Muscle layer of duodenum (tissue), 2 donors: Measurements from ENCODE around the gene SDF2.
"Not testable (repeated sequence)": the region's sequence is repeated elsewhere in the genome, so short reads cannot be mapped to it uniquely, and the experiment has no call there.

ENCODE experiments used
- H3K27ac ChIP-seq: one replicate; pipeline ENCODE4 v1.7.0; 2013; ENCODE audit warnings: mild to moderate bottlenecking, low read length
- H3K27me3 ChIP-seq: one replicate; pipeline ENCODE4 v1.7.0; 2013; ENCODE audit warnings: low read depth, mild to moderate bottlenecking, control low read depth, low read length
- H3K36me3 ChIP-seq, 2 donors: one replicate each; pipeline ENCODE4 v1.7.0; 2013; ENCODE audit warnings: low read length in 2 of 2, control low read depth in 1 of 2, mild to moderate bottlenecking in 1 of 2; ENCODE audit not compliant: insufficient read depth in 2 of 2, control insufficient read depth in 1 of 2
- H3K4me1 ChIP-seq, 2 donors: one replicate each; pipeline ENCODE4 v1.7.0; 2013; ENCODE audit warnings: low read length in 2 of 2, mild to moderate bottlenecking in 2 of 2, control low read depth in 1 of 2, moderate library complexity in 1 of 2; ENCODE audit not compliant: insufficient read depth in 2 of 2, control insufficient read depth in 1 of 2
- H3K4me3 ChIP-seq, 2 donors: one replicate each; pipeline ENCODE4 v1.7.0; 2013; ENCODE audit warnings: low read length in 2 of 2, low read depth in 1 of 2, mild to moderate bottlenecking in 1 of 2
- H3K9me3 ChIP-seq, 2 donors: one replicate each; pipeline ENCODE4 v1.7.0; 2013; ENCODE audit warnings: low read length in 2 of 2, control low read depth in 1 of 2, mild to moderate bottlenecking in 1 of 2; ENCODE audit not compliant: control insufficient read depth in 1 of 2
- donor health status: healthy.

SDF2 gene

GRCh38 chr17:28675980-28676379 is 14.3 kb upstream of the SDF2 start:
- Histone ChIP-seq H3K9me3 (no peaks in the 10 kb centered on the region), H3K4me1 (no peaks in the 10 kb centered on the region), H3K27ac (no peak overlapping the region), H3K36me3 (peaks cover 66 to 94% of the 10 kb centered on the region in 2 donors), H3K4me3 (no peak overlapping the region), H3K27me3 (no peaks in the 10 kb centered on the region)

GRCh38 chr17:28675490-28675889 is 13.8 kb upstream of the SDF2 start:
- H3K4me3 ChIP-seq = no peak overlapping the region
- H3K4me1 ChIP-seq = no peaks in the 10 kb centered on the region
- H3K9me3 ChIP-seq = no peaks in the 10 kb centered on the region
- H3K27me3 ChIP-seq = no peaks in the 10 kb centered on the region
- no peak overlapping the region for H3K27ac ChIP-seq
- peaks cover 66 to 94% of the 10 kb centered on the region in 2 donors for H3K36me3 ChIP-seq

- peaks cover 47 to 69% of the 10 kb centered on the region in 2 donors for H3K36me3 ChIP-seq
- H3K27ac ChIP-seq = no peak overlapping the region
- H3K4me3 ChIP-seq = no peak overlapping the region
- H3K27me3 ChIP-seq = no peaks in the 10 kb centered on the region
- peaks cover 0 to 16% of the 10 kb centered on the region in 2 donors for H3K4me1 ChIP-seq
- no peaks in the 10 kb centered on the region for H3K9me3 ChIP-seq
Measured at GRCh38 chr17:28669918-28670317, 8.2 kb upstream of the SDF2 start.

GRCh38 chr17:28667870-28668269 is 6.2 kb upstream of the SDF2 start:
- Histone ChIP-seq H3K27me3 (no peaks in the 10 kb centered on the region), H3K9me3 (no peaks in the 10 kb centered on the region), H3K4me3 (no peak overlapping the region), H3K36me3 (peaks cover 30 to 49% of the 10 kb centered on the region in 2 donors), H3K4me1 (peaks cover 5 to 36% of the 10 kb centered on the region in 2 donors), H3K27ac (no peak overlapping the region)

GRCh38 chr17:28665994-28666393 is 4.3 kb upstream of the SDF2 start:
- Histone ChIP-seq H3K4me3 (no peak overlapping the region), H3K27ac (no peak overlapping the region), H3K36me3 (peaks cover 18 to 41% of the 10 kb centered on the region in 2 donors), H3K9me3 (no peaks in the 10 kb centered on the region), H3K27me3 (no peaks in the 10 kb centered on the region), H3K4me1 (peaks cover 11 to 42% of the 10 kb centered on the region in 2 donors)

GRCh38 chr17:28663723-28664122 is 2.0 kb upstream of the SDF2 start:
- Histone ChIP-seq H3K27me3 (no peaks in the 10 kb centered on the region), H3K4me3 (no peak overlapping the region), H3K9me3 (no peaks in the 10 kb centered on the region), H3K36me3 (peaks cover 16 to 31% of the 10 kb centered on the region in 2 donors), H3K27ac (no peak overlapping the region), H3K4me1 (peaks cover 14 to 49% of the 10 kb centered on the region in 2 donors)

GRCh38 chr17:28662527-28662829 is 772 bp upstream of the SDF2 start:
- Histone ChIP-seq H3K36me3 (peaks cover 6 to 29% of the 10 kb centered on the region in 2 donors), H3K9me3 (no peaks in the 10 kb centered on the region), H3K27me3 (no peaks in the 10 kb centered on the region), H3K27ac (peak overlapping the region; percentile 100), H3K4me3 (peak overlapping the region; percentile 89 to 98), H3K4me1 (peaks cover 14 to 39% of the 10 kb centered on the region in 2 donors)

GRCh38 chr17:28659497-28659881 is 2.2 kb downstream of the SDF2 start:
- H3K9me3 ChIP-seq, H3K27ac ChIP-seq, H3K4me3 ChIP-seq, H3K27me3 ChIP-seq: not testable (repeated sequence)
- Histone ChIP-seq H3K36me3 (peaks cover 0 to 34% of the 10 kb centered on the region in 2 donors), H3K4me1 (peaks cover 14 to 29% of the 10 kb centered on the region in 2 donors)

GRCh38 chr17:28658766-28659496 is 2.8 kb downstream of the SDF2 start:
- Histone ChIP-seq H3K4me1 (peaks cover 14 to 24% of the 10 kb centered on the region in 2 donors), H3K36me3 (peaks cover 0 to 34% of the 10 kb centered on the region in 2 donors)
- H3K4me3 ChIP-seq = not testable (repeated sequence)

GRCh38 chr17:28658342-28658741 is 3.4 kb downstream of the SDF2 start:
- not testable (repeated sequence) for H3K27ac ChIP-seq, H3K27me3 ChIP-seq, H3K9me3 ChIP-seq, H3K4me3 ChIP-seq
- Histone ChIP-seq H3K36me3 (peaks cover 1 to 35% of the 10 kb centered on the region in 2 donors), H3K4me1 (peaks cover 14 to 18% of the 10 kb centered on the region in 2 donors)

More at GRCh38 chr17:28658766-28659496, 2.8 kb downstream of the SDF2 start:
- H3K27ac ChIP-seq, H3K9me3 ChIP-seq, H3K27me3 ChIP-seq: not testable (repeated sequence)

- Histone ChIP-seq H3K27me3 (no peaks in the 10 kb centered on the region), H3K9me3 (no peaks in the 10 kb centered on the region), H3K4me1 (peaks cover 8 to 12% of the 10 kb centered on the region in 2 donors), H3K36me3 (peaks cover 5 to 39% of the 10 kb centered on the region in 2 donors), H3K27ac (no peak overlapping the region), H3K4me3 (no peak overlapping the region)
Measured at GRCh38 chr17:28657756-28658155, 4.0 kb downstream of the SDF2 start.

- Histone ChIP-seq H3K36me3 (peaks cover 5 to 29% of the 10 kb centered on the region in 2 donors), H3K4me1 (no peaks in the 10 kb centered on the region), H3K27me3 (no peaks in the 10 kb centered on the region), H3K4me3 (no peak overlapping the region), H3K9me3 (no peaks in the 10 kb centered on the region), H3K27ac (no peak overlapping the region)
Measured at GRCh38 chr17:28655160-28655559, 6.5 kb downstream of the SDF2 start.
